Activated CD8-positive, alpha-beta T cell treated with anti-CD3 and anti-CD28 coated beads for 36 hours (primary cell): ENCODE data around the gene RAB3GAP2. TPM values are rescaled to one million over a fixed set of nuclear protein-coding genes. Genes with fewer than 3 reads are reported as not detected.

Experiments
- ATAC-seq: fragments of 200-7000 bp; cut with Tn5 transposase; one replicate; pipeline ENCODE4 v1.10.0; 2021; ENCODE audit warnings: mild to moderate bottlenecking, moderate library complexity
- CTCF ChIA-PET: fragments of 350-600 bp; sonication (Branson Sonifier 250); formaldehyde crosslinking; loops from one replicate; lab custom pipeline; 2021; ENCODE audit warnings: antibody characterized with exemption; lab: Charles Lee
- POLR2A ChIA-PET: fragments of 350-600 bp; sonication (Branson Sonifier 250); formaldehyde crosslinking; loops from one replicate; lab custom pipeline; 2021; ENCODE audit warnings: antibody characterized with exemption; lab: Charles Lee
- DNase-seq: peaks from one replicate; pipeline ENCODE4 v3.0.0-alpha.2; 2020
- H3K27ac Mint-ChIP-seq: one replicate; pipeline ENCODE4 v1.8.0; 2021; ENCODE audit warnings: mild to moderate bottlenecking, mixed read lengths
- H3K27me3 Mint-ChIP-seq: one replicate; pipeline ENCODE4 v1.8.0; 2021; ENCODE audit warnings: mixed read lengths
- H3K36me3 Mint-ChIP-seq: one replicate; pipeline ENCODE4 v1.8.0; 2021; ENCODE audit warnings: low read depth, mixed read lengths
- H3K4me1 Mint-ChIP-seq: one replicate; pipeline ENCODE4 v1.8.0; 2021; ENCODE audit warnings: low read depth, mixed read lengths
- H3K4me3 Mint-ChIP-seq: one replicate; pipeline ENCODE4 v1.8.0; 2021; ENCODE audit warnings: mild to moderate bottlenecking, moderate library complexity, mixed read lengths
- H3K9me3 Mint-ChIP-seq: one replicate; pipeline ENCODE4 v1.8.0; 2021; ENCODE audit warnings: mixed read lengths
- intact Hi-C: fragments of 100-400 bp; cut with micrococcal nuclease; formaldehyde crosslinking; loops from one replicate; pipeline ENCODE4 v1.10.0; 2022
- total RNA-seq, 2 experiments: library from RNA; stranded (reverse); gene quantifications; one replicate each; pipeline ENCODE4 v1.2.3, GENCODE V29; 2021
- TF ChIP-seq, protein P1 (sequence below): fragments of 200-600 bp; IDR thresholded peaks from one replicate; pipeline ENCODE4 v1.8.0; 2022; ENCODE audit warnings: antibody characterized with exemption, mild to moderate bottlenecking

RAB3GAP2 gene
- total RNA-seq, 2 experiments from 2014 or later, result 50.6 to 53.5 TPM

GRCh38 chr1:220290140-220290761 is 18.0 kb upstream of the RAB3GAP2 start:
- POLR2A ChIA-PET, result no interaction called here

GRCh38 chr1:220287129-220287528 is 14.9 kb upstream of the RAB3GAP2 start:
- no peak overlapping the region for H3K27ac Mint-ChIP-seq
- no peak for ATAC-seq
- CTCF ChIA-PET, result no interaction called here

More at GRCh38 chr1:220290140-220290761, 18.0 kb upstream of the RAB3GAP2 start:
- no peak for DNase-seq
- Mint-ChIP-seq H3K36me3 (no peaks in the 10 kb centered on the region), H3K4me3 (no peak overlapping the region), H3K27me3 (peaks cover 11% of the 10 kb centered on the region), H3K4me1 (no peaks in the 10 kb centered on the region), H3K27ac (no peak overlapping the region), H3K9me3 (no peaks in the 10 kb centered on the region)
- intact Hi-C loops, result no loop called here
- CTCF ChIA-PET, result interaction anchor here (1.0 to 1.5 kb wide), 4 partner anchors 9 to 443 kb away, joined by 3 to 4 read pairs (median 4); no protein-coding TSS in a partner anchor
- no peak for ATAC-seq
- TF ChIP-seq, protein P1, sequence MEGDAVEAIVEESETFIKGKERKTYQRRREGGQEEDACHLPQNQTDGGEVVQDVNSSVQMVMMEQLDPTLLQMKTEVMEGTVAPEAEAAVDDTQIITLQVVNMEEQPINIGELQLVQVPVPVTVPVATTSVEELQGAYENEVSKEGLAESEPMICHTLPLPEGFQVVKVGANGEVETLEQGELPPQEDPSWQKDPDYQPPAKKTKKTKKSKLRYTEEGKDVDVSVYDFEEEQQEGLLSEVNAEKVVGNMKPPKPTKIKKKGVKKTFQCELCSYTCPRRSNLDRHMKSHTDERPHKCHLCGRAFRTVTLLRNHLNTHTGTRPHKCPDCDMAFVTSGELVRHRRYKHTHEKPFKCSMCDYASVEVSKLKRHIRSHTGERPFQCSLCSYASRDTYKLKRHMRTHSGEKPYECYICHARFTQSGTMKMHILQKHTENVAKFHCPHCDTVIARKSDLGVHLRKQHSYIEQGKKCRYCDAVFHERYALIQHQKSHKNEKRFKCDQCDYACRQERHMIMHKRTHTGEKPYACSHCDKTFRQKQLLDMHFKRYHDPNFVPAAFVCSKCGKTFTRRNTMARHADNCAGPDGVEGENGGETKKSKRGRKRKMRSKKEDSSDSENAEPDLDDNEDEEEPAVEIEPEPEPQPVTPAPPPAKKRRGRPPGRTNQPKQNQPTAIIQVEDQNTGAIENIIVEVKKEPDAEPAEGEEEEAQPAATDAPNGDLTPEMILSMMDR, result no peak

DNA sequence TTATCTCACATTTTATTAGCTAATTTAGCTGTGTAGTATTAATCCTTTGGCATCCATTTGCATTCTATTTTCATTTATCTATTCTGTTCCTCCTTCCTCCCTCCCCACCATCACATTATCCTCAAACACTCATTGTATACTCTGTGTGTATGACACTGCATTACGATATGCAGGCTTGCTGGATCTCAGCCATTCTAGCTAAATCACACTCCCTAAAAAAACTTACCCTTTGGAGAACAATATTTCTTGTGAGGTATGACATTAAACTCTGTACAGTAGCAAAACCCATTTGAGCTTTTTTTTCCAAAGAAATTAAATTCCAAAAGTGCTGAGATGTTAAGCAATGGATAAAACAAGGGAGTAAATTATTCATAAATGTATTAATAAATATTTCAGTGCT is 11.4 kb upstream of the RAB3GAP2 start:
- no peaks in the 10 kb centered on the region for H3K36me3 Mint-ChIP-seq
- POLR2A ChIA-PET, result interaction anchor here (1.4 kb wide), 1 partner anchor 11 kb away, joined by 3 read pairs; the partner anchor contains the start of gene RAB3GAP2
- no peak overlapping the region for H3K4me3 Mint-ChIP-seq
- CTCF ChIA-PET, result interaction anchor here (0.7 kb wide), 1 partner anchor 93 kb away, joined by 3 read pairs; no protein-coding TSS in a partner anchor
- no peak for ATAC-seq
- TF ChIP-seq, protein P1, result no peak
- H3K9me3 Mint-ChIP-seq, result no peaks in the 10 kb centered on the region
- no peak for DNase-seq
- intact Hi-C loops, result no loop called here
- no peaks in the 10 kb centered on the region for H3K4me1 Mint-ChIP-seq
- H3K27me3 Mint-ChIP-seq, result peaks cover 2% of the 10 kb centered on the region
- H3K27ac Mint-ChIP-seq, result no peak overlapping the region

More at GRCh38 chr1:220287129-220287528, 14.9 kb upstream of the RAB3GAP2 start:
- H3K4me1 Mint-ChIP-seq, result no peaks in the 10 kb centered on the region
- intact Hi-C loops, result no loop called here
- POLR2A ChIA-PET, result no interaction called here
- no peaks in the 10 kb centered on the region for H3K36me3 Mint-ChIP-seq
- H3K9me3 Mint-ChIP-seq, result no peaks in the 10 kb centered on the region
- peaks cover 6% of the 10 kb centered on the region for H3K27me3 Mint-ChIP-seq
- no peak overlapping the region for H3K4me3 Mint-ChIP-seq
- no peak for DNase-seq
- TF ChIP-seq, protein P1, result no peak

DNA sequence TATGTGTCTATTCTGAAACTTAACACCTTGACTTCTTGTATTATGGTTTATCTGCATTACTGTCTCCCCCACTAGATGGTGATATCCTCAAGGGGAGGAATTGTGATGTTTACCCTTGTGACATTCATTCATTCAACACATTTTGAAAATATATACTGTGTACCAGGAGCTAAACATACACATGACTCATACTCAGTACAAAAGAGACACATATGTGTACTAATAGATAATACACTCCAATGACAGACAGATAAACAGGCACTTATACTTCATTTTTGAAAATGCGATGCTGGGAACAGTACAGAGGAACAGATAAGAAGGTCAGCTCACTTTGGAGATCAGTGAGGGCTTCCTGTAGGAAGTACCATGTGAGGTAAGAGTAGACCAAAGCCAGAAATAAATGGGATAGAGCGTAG is 8.9 kb upstream of the RAB3GAP2 start:
- Mint-ChIP-seq H3K27me3 (peaks cover 4% of the 10 kb centered on the region), H3K9me3 (no peaks in the 10 kb centered on the region), H3K4me3 (no peak overlapping the region), H3K4me1 (no peaks in the 10 kb centered on the region), H3K36me3 (no peaks in the 10 kb centered on the region), H3K27ac (no peak overlapping the region)
- intact Hi-C loops, result no loop called here
- no peak for DNase-seq
- TF ChIP-seq, protein P1, result no peak
- ATAC-seq, result no peak
- ChIA-PET CTCF (interaction anchor here (0.8 to 1.7 kb wide), 7 partner anchors 11 to 86 kb away, joined by 3 to 7 read pairs (median 4); no protein-coding TSS in a partner anchor), POLR2A (no interaction called here)

- TF ChIP-seq, protein P1, result no peak
- H3K4me1 Mint-ChIP-seq, result no peaks in the 10 kb centered on the region
- intact Hi-C loops, result no loop called here
Observed at GRCh38 chr1:220280249-220280648, 8.0 kb upstream of the RAB3GAP2 start.

More at GRCh38 chr1:220280249-220280648, 8.0 kb upstream of the RAB3GAP2 start:
- Mint-ChIP-seq H3K27ac (no peak overlapping the region), H3K9me3 (no peaks in the 10 kb centered on the region), H3K27me3 (peaks cover 6% of the 10 kb centered on the region), H3K4me3 (no peak overlapping the region), H3K36me3 (no peaks in the 10 kb centered on the region)
- ChIA-PET POLR2A (no interaction called here), CTCF (interaction anchor here (0.9 to 1.7 kb wide), 5 partner anchors 10 to 61 kb away, joined by 3 to 7 read pairs (median 4); no protein-coding TSS in a partner anchor)
- no peak for DNase-seq
- no peak for ATAC-seq
